AG09309 (cell line): Measurements from ENCODE around the gene LTF.

Experiments used
- DNase-seq: peaks from one replicate; pipeline ENCODE4 v3.0.0-alpha.2; 2010; ENCODE audit warnings: low read depth
- H3K4me3 ChIP-seq: 2 replicates; pipeline ENCODE4 v1.5.1; 2011; ENCODE audit warnings: mild to moderate bottlenecking, low read depth, low read length, moderate library complexity; ENCODE audit not compliant: control insufficient read depth
- TF ChIP-seq, protein P1 (sequence below): IDR thresholded peaks from 2 replicates; pipeline ENCODE4 v1.5.1; 2011; ENCODE audit warnings: mild to moderate bottlenecking, low read depth, low read length, inconsistent platforms; ENCODE audit not compliant: insufficient read depth, control insufficient read depth; ENCODE audit errors: missing control alignments

LTF gene

DNA sequence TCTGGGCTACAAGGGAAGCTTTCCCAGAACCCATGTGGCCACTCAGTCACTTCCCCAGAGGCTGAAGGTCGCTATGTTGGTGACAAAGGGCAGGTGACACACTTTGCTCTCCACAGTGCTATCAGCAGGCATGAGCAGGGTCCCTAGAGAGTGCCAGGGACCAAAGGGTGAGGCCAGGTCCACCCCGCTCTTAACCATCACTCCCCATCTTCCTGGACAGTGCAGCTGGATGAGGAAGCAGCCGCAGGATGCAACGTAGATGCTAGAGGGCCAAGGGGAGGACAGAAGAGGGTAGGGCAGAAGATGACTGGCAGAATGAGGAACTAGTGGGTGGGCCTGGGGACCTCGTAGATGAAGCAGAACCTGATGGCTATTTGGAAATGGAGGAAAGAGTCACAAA lies 13.6 kb upstream of the LTF start:
- TF ChIP-seq, protein P1, sequence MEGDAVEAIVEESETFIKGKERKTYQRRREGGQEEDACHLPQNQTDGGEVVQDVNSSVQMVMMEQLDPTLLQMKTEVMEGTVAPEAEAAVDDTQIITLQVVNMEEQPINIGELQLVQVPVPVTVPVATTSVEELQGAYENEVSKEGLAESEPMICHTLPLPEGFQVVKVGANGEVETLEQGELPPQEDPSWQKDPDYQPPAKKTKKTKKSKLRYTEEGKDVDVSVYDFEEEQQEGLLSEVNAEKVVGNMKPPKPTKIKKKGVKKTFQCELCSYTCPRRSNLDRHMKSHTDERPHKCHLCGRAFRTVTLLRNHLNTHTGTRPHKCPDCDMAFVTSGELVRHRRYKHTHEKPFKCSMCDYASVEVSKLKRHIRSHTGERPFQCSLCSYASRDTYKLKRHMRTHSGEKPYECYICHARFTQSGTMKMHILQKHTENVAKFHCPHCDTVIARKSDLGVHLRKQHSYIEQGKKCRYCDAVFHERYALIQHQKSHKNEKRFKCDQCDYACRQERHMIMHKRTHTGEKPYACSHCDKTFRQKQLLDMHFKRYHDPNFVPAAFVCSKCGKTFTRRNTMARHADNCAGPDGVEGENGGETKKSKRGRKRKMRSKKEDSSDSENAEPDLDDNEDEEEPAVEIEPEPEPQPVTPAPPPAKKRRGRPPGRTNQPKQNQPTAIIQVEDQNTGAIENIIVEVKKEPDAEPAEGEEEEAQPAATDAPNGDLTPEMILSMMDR: no peak
- DNase-seq: no peak
- H3K4me3 ChIP-seq: no peak overlapping the region

- no peak for DNase-seq
- no peak overlapping the region for H3K4me3 ChIP-seq
- TF ChIP-seq, protein P1: no peak
Observed at GRCh38 chr3:46477756-46478155, 13.1 kb upstream of the LTF start.

GRCh38 chr3:46477145-46477544 lies 12.4 kb upstream of the LTF start:
- H3K4me3 ChIP-seq: no peak overlapping the region
- DNase-seq: no peak
- TF ChIP-seq, protein P1: no peak

DNA sequence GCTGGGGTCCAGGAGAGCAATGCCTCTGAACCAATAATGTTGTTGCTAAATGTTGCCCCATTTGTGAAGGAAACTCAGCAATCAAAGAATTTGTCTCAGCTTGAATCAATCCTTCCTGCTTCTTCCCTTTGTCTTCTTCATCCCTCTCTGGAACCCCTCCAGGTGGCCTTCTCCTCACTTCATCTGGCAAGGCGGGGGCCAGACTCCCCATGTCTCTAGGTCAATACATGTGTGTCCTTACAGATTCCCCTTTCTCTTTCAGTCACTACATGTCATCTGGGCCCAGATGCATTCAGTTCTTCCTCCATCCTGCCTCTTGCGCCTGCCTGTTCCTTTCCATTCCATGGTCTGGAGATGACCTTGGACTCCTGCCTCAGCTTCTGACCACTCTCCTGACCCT lies 8.0 kb upstream of the LTF start:
- no peak for DNase-seq

GRCh38 chr3:46471371-46471914 lies 6.7 kb upstream of the LTF start:
- TF ChIP-seq, protein P1: no peak
- H3K4me3 ChIP-seq: no peak overlapping the region
- no peak for DNase-seq

More for the DNA sequence above, 8.0 kb upstream of the LTF start:
- no peak overlapping the region for H3K4me3 ChIP-seq
- TF ChIP-seq, protein P1: no peak

DNA sequence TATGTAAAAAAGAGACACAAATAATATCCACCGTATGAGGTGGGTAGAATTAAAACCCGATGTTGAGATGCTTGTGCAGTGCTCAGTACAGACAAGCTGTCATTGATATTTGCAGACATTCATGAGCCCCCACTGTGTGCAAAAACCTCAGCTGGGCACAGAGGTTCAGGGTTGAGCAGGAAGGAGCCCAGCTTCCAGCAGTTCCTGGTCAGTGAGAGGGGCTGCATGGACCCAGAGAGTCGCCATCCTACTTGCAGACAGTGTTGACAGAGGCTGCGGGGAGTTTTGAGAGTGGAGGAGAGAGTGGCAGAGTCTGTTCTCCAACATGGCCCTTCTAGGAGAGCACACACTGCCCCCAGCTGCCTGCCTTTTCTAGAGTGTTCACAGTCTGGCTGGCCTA lies 6.1 kb upstream of the LTF start:
- H3K4me3 ChIP-seq: no peak overlapping the region
- DNase-seq: no peak

More for the DNA sequence above, 6.1 kb upstream of the LTF start:
- TF ChIP-seq, protein P1: no peak
